ENCODE data around the gene PLK5.

PLK5 gene

DNA sequence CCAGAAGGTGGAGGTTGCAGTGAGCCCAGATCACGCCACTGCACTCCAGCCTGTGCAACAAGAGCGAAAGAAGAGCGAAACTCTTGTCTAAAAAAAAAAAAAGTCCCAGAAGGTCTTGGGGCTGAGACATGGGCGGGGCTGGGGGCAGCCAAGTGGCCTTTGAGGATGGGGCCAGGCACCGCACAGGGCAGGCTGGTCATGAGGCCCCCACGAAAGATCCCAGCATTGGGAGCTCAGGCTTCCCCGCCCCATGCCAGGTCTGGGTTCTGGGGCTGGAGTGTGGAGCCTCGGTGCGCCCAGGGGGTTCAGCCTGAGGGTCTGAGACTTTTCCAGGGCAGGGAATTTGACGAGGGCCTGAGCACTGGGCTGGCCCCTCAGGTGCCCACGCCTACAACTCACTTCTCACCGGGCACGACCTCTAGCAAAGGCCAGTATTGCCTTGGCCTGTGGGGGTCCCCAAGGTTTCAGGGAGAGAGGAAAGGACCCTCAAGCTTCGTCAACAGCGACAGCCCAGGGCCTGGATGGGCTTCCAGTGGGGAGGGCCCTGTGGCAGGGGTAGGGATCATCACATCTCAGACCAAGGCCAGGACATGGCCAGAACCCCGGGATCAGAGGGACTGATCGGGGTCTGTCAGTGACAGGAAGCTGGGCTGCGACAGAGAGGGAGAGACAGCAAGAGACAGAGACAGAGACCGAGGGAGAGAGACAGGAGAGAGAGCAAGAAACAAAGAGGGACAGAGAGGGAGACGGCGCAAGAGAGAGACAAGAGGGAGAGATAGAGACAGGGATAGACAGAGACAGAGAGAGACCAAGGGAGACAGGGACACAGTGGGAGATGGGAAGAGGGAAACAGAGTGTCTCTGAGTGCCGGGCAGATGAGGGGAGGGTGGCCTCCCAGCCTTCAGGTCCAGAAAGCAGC lies 51.7 kb downstream of the PLK5 start:
- H3K4me3 ChIP-seq (ENCODE audit: low read depth, low read length): no peak overlapping the region
- TF ChIP-seq, protein P1, sequence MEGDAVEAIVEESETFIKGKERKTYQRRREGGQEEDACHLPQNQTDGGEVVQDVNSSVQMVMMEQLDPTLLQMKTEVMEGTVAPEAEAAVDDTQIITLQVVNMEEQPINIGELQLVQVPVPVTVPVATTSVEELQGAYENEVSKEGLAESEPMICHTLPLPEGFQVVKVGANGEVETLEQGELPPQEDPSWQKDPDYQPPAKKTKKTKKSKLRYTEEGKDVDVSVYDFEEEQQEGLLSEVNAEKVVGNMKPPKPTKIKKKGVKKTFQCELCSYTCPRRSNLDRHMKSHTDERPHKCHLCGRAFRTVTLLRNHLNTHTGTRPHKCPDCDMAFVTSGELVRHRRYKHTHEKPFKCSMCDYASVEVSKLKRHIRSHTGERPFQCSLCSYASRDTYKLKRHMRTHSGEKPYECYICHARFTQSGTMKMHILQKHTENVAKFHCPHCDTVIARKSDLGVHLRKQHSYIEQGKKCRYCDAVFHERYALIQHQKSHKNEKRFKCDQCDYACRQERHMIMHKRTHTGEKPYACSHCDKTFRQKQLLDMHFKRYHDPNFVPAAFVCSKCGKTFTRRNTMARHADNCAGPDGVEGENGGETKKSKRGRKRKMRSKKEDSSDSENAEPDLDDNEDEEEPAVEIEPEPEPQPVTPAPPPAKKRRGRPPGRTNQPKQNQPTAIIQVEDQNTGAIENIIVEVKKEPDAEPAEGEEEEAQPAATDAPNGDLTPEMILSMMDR (IDR thresholded peaks at IDR 0.05; ENCODE audit: low read depth, low read length): no peak

DNA sequence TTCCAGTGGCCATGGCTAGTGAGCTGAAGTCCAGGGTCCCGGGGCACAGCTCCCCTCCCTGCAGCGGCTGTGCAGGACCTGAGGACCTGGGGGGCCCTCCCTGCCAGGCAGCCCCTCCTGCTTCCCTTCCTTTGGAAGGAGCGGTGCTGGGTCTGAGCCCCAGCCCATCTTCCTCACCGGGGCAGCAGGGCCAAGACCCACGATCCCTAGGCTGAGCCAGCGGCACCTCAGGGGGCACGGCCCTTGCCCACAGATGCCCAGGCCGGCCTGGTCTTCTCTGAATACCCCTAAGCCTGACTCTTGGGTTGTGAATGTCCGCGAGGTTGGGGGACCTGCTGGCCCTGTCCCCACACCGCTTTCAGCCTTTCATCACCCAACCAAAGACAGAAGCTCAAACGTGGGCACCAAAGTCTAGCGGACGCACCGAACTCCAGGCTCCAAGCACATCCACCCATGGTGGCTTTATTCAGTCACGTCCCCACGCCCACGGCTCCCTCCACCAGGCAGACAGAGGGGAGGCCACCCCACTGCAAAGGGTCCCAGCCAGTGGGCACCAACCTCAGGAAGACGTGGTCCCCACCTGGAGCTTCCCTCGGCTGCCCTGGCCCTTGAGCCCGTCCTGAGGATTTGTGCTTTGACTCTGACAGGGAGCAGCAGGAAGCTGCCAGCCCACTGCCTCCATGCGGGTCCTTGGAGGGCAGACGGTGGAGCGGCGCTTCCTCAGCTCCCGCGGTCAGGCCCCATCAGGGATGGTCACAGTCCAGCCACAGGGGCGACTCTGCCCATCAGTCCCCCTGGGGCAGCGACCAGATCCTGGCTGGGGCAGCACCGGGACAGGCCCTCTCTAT lies 52.6 kb downstream of the PLK5 start:
- TF ChIP-seq, protein P1 (IDR thresholded peaks at IDR 0.05; ENCODE audit: low read depth, low read length): no peak
- no peak overlapping the region for H3K4me3 ChIP-seq (ENCODE audit: low read depth, low read length)

DNA sequence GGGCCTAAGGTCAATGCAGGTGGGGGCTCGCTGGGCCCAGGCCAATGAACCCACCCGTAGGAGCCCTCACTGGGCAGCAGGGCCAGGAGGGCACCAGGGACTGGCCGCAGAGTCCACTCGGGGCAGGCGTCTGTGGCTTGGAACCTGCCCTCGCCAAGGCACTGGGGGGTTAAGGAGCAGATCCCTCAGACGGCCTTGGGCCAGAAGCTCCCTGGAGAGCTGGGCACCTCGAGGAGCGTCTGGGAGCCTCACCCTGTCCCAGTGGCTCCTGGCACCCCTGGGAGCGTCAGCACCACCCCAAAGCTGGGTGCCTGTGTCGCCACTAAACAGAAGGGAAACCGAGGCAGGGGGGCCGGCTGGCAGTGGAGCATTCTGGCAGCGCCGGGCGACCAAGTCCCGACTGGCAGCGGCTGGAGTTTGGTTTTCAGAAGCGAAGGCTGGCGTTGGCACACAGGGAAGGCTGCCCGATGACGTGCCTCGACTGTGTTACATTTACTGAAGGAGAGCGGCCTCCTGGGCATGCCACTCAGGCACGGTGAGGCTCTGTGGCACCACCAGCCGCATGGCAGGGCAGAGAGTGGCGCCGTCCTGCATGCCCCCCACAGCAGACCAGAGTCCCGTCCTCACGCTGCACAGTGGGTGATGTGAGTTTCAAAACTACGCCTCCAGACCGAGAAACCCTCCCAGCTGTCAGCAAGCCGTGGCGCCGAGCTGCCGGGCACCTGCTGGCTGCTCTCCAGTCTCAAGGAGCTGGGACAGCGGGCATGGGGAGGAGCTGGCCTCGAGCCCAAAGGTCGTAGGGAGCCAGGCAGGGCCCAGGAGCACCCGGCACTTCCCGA lies 53.4 kb downstream of the PLK5 start:
- H3K4me3 ChIP-seq (ENCODE audit: low read depth, low read length): no peak overlapping the region
- TF ChIP-seq, protein P1 (IDR thresholded peaks at IDR 0.05; ENCODE audit: low read depth, low read length): no peak

DNA sequence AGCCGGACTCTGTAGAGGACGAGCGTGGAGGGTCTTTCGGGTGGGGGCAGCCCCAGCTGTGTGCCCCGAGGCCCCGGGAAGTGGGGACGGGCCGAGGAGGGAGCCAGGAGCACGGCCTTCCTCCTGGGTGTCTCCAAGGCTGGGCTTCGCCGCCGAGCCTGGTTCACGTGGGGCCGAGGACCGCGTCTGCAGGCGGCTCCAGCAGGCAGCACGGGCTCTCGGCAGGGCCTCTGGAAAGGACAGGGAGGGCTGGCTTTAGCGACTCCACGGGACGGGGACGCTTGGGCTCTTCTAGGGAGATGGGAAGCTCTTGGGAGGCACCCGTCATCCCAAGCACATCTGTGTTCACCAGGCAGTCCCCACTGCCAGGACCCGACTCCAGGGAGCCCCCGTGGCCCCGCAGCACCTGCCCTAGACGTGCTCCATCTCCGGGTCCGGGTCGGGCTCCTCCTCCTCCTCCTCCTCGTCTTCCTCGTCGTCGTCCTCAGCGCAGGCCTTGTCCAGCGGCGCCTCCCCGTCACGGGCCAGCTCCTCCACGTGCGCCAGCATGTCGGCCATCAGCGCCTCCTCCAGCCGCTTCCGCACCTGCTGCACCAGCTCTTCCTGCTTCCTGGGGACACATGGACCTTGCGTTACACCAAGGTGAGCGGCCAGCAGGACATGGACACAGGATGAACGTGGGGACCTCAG lies 54.2 kb downstream of the PLK5 start:
- no peak overlapping the region for H3K4me3 ChIP-seq (ENCODE audit: low read depth, low read length)
- TF ChIP-seq, protein P1 (IDR thresholded peaks at IDR 0.05; ENCODE audit: low read depth, low read length): no peak

DNA sequence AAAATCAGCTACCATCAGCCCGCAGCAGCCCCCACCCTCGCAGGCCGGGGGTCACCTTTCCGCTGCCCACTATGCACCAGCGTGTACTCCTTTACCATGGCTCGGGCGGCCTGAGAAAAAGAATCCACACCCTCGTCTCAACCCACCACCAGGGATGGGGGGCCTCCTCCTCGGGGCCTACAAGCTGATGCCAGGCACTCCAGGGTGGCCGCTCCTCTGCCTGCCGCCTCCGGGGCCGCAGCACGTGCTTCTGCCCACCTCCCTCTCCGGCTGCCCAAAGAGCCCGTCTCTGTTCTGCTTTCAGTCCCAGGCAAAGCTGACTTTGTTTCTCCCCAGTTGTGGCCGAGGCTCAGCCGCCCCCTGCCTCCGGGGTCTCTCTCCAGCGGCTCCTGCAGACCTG lies 55.3 kb downstream of the PLK5 start:
- H3K4me3 ChIP-seq (ENCODE audit: low read depth, low read length): no peak overlapping the region
- TF ChIP-seq, protein P1 (IDR thresholded peaks at IDR 0.05; ENCODE audit: low read depth, low read length): no peak

DNA sequence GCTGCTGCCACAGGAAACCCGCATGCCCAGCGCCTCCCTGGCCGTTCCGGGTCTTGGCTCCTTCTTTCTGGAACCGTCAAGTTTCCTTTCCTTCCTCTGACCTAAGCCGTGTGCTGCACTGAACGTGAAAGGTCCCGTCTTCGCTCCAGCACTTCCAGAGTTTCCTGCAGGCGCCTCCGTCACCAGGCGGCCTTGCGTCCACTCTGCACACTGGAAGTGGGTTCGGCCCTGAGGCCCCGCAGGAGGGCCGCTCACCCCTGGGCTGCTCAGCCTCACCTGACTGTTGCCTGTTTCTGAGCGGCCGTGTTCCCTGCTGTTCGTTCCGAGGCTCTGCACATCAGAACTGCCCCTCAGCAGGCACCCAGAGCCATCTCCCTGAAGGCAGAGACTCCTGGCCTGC lies 56.5 kb downstream of the PLK5 start:
- H3K4me3 ChIP-seq (ENCODE audit: low read depth, low read length): no peak overlapping the region
- TF ChIP-seq, protein P1 (IDR thresholded peaks at IDR 0.05; ENCODE audit: low read depth, low read length): no peak
